Nephron progenitor cell (in vitro differentiated cells): ENCODE measurements around the gene RFC3.

Source experiments
- DNase-seq: peaks from one replicate; pipeline ENCODE4 v3.0.0; 2021
- H3K27ac Mint-ChIP-seq: 2 replicates; pipeline ENCODE4 v1.8.0; 2021; ENCODE audit warnings: mild to moderate bottlenecking, moderate library complexity, mixed read lengths
- H3K27me3 Mint-ChIP-seq: 2 replicates; pipeline ENCODE4 v1.8.0; 2021; ENCODE audit warnings: mild to moderate bottlenecking, low read depth, mixed read lengths; ENCODE audit not compliant: poor library complexity
- H3K36me3 Mint-ChIP-seq: 2 replicates; pipeline ENCODE4 v1.8.0; 2021; ENCODE audit warnings: low read depth, mixed read lengths
- H3K4me1 Mint-ChIP-seq: 2 replicates; pipeline ENCODE4 v1.8.0; 2021; ENCODE audit warnings: mixed read lengths
- H3K4me3 Mint-ChIP-seq: 2 replicates; pipeline ENCODE4 v1.8.0; 2021; ENCODE audit warnings: mild to moderate bottlenecking, moderate library complexity, mixed read lengths
- H3K9me3 Mint-ChIP-seq: 2 replicates; pipeline ENCODE4 v1.8.0; 2021; ENCODE audit warnings: mild to moderate bottlenecking, moderate library complexity, mixed read lengths
- CTCF ChIP-seq: fragments of 200-600 bp; sonication (generic); IDR thresholded peaks from 2 replicates; pipeline ENCODE4 v1.5.0; 2021; ENCODE audit warnings: antibody characterized with exemption

Gene RFC3

DNA sequence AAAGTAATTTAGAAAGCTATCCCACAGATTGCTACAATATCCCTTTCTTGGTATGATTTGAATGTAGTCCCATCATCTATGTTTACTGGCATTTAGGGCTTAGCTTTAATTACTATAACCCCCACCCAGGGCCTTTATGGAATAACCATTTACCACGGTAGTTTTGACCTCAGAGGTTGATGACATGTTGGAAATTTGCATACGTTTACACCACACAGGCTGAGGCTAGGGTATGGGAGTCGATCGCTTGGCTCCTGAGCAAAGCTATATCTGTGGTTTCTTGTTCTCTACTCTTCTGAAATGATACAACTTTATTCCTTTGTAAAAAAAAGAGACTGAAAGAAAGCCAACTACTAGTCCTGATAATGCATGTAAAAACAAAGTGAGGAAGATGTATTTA, 28.2 kb upstream of the RFC3 start:
- no peak overlapping the region for H3K4me3 Mint-ChIP-seq
- H3K27me3 Mint-ChIP-seq: no peaks in the 10 kb centered on the region
- H3K36me3 Mint-ChIP-seq: no peaks in the 10 kb centered on the region
- no peak for TF ChIP-seq CTCF
- DNase-seq: no peak
- H3K4me1 Mint-ChIP-seq: no peaks in the 10 kb centered on the region
- H3K9me3 Mint-ChIP-seq: peaks cover 8% of the 10 kb centered on the region
- H3K27ac Mint-ChIP-seq: no peak overlapping the region

DNA sequence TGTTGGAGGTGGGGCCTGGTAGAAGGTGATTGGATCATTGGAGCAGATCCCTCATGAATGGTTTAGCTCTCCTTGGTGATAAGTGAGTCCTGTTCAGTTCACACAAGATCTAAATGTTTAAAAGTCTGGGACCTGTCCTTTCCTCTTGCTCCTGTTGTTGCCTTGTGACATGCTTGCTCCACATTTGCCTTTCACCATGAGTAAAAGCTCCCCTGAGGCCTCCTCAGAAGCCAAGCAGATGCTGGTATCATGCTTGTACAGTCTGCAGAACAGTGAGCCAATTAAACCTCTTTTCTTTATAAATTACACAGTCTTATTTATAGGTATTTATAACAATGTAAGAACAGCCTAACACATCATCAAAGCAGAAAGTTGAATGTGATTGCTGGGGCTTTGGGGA, 24.2 kb upstream of the RFC3 start:
- no peaks in the 10 kb centered on the region for H3K36me3 Mint-ChIP-seq

DNA sequence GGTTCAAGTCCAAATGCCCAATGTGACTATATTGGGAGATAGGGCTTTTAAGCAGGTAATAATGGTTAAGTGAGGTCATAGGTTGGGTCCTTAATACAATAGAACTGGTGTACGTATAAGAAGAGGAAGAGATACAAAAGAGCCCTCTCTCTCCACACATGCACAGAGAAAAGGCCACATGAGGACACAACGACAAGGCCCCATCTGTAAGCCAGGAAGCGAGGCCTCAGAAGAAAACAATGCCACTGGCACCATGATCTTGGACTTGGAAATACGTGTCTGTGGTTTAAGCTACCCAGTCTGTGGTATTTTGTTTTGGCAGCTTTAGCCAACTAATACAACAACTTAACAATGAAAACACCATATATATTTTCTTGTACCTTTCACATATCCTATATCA, 23.4 kb upstream of the RFC3 start:
- H3K4me3 Mint-ChIP-seq: no peak overlapping the region

More for the DNA sequence above, 24.2 kb upstream of the RFC3 start:
- TF ChIP-seq CTCF: no peak
- H3K9me3 Mint-ChIP-seq: peaks cover 6% of the 10 kb centered on the region
- no peak overlapping the region for H3K27ac Mint-ChIP-seq
- no peak for DNase-seq
- no peak overlapping the region for H3K4me3 Mint-ChIP-seq
- H3K4me1 Mint-ChIP-seq: no peaks in the 10 kb centered on the region
- H3K27me3 Mint-ChIP-seq: no peaks in the 10 kb centered on the region

GRCh38 chr13:33796095-33796494, 21.9 kb upstream of the RFC3 start:
- TF ChIP-seq CTCF: no peak
- H3K4me1 Mint-ChIP-seq: no peaks in the 10 kb centered on the region
- DNase-seq: no peak
- peaks cover 6% of the 10 kb centered on the region for H3K9me3 Mint-ChIP-seq
- H3K27me3 Mint-ChIP-seq: no peaks in the 10 kb centered on the region
- H3K27ac Mint-ChIP-seq: no peak overlapping the region
- H3K4me3 Mint-ChIP-seq: no peak overlapping the region
- H3K36me3 Mint-ChIP-seq: no peaks in the 10 kb centered on the region

More for the DNA sequence above, 23.4 kb upstream of the RFC3 start:
- Mint-ChIP-seq H3K36me3 (no peaks in the 10 kb centered on the region), H3K9me3 (peaks cover 6% of the 10 kb centered on the region), H3K27me3 (no peaks in the 10 kb centered on the region), H3K27ac (no peak overlapping the region), H3K4me1 (no peaks in the 10 kb centered on the region)
- DNase-seq: no peak
- TF ChIP-seq CTCF: no peak

DNA sequence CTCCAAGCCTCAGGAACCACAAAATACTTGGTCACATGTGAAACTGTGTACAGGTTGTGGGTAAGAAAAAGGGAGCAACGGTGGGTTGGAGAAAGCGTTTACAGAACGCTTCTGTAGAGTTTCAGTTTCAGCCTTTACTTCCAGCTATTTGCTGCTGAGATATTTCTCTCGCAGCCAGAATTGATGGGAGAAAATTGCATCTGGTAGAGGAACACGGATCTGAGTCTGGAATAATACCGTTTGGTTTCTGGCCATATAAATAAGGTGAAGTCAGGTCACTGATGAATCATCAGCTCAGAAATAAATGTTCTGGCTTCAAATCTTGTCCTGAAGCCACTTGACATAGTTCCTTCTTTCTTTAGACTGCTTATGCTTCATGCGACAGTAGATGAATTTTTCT, 20.3 kb upstream of the RFC3 start:
- peaks cover 7% of the 10 kb centered on the region for H3K27me3 Mint-ChIP-seq
- no peak overlapping the region for H3K4me3 Mint-ChIP-seq
- no peaks in the 10 kb centered on the region for H3K4me1 Mint-ChIP-seq
- no peaks in the 10 kb centered on the region for H3K9me3 Mint-ChIP-seq
- H3K36me3 Mint-ChIP-seq: no peaks in the 10 kb centered on the region
- no peak for DNase-seq
- no peak for TF ChIP-seq CTCF
- H3K27ac Mint-ChIP-seq: no peak overlapping the region

- no peaks in the 10 kb centered on the region for H3K9me3 Mint-ChIP-seq
- no peak for TF ChIP-seq CTCF
- no peak overlapping the region for H3K4me3 Mint-ChIP-seq
- no peaks in the 10 kb centered on the region for H3K4me1 Mint-ChIP-seq
- H3K27ac Mint-ChIP-seq: no peak overlapping the region
- peaks cover 10% of the 10 kb centered on the region for H3K27me3 Mint-ChIP-seq
- no peaks in the 10 kb centered on the region for H3K36me3 Mint-ChIP-seq
- DNase-seq: no peak
Observed at GRCh38 chr13:33798023-33798422, 19.9 kb upstream of the RFC3 start.
